ENCODE measurements around the gene KLHL34. TPM values are rescaled to one million over a fixed set of nuclear protein-coding genes. Genes with fewer than 3 reads are reported as not detected.

The KLHL34 gene
- total RNA-seq = 1 to 10 TPM; 1.3 to 1.6 TPM
- long read RNA-seq, transcript KLHL34-201 (1 exons, 3,641 nt) = major isoform, 5 of 5 reads
- long read RNA-seq, partial matches to known transcripts = 0 of 5 reads
- long read RNA-seq, other reads (novel, unspliced or antisense) = 0 of 5 reads

DNA sequence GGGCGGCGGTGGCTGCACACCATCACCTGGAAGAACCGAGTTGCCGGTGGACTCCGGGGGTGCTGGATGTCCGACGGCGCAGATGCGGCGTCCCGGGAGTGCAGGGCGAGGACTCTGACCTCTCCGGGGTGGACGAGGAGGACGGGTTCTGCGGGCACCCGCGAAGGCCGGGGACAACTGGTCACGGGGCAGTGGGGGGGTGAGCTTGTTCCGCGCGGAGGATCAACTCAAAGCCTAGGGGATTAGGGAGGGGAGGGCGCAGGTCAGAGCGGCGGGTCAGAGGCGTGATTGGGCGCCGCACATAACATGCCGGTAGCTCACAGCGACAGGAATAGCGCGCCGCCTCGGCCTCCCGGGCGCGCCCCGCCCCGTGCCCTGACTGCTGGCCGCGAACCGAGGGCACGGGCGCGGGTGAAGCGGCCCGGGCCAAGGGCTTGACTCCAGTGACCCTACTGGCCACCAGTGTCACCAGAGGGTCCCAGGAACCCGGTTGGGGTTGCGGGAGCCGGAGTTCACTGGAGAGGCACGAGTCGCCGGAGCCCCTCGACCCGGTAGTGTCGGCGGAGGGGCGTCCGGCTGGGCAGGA is at the start of gene KLHL34:
KLHL34 (minus strand) TSS at position 179 of the 586 bp plus-strand sequence. CDS start 542 bp downstream, outside the sequence.
- ATAC-seq (peak; percentile 63 to 78), DNase-seq (no peak)
- intact Hi-C loops (cut with DNase I) = no loop called here

- DNase-seq = no peak
- ATAC-seq = no peak
- intact Hi-C loops (cut with DNase I) = no loop called here
These were observed 47.1 kb upstream of the KLHL34 start for GRCh38 chrX:21705225-21705624.

GRCh38 chrX:21702725-21703124 is 44.6 kb upstream of the KLHL34 start:
- intact Hi-C loops (cut with DNase I) = no loop called here
- DNase-seq (no peak), ATAC-seq (no peak)

DNA sequence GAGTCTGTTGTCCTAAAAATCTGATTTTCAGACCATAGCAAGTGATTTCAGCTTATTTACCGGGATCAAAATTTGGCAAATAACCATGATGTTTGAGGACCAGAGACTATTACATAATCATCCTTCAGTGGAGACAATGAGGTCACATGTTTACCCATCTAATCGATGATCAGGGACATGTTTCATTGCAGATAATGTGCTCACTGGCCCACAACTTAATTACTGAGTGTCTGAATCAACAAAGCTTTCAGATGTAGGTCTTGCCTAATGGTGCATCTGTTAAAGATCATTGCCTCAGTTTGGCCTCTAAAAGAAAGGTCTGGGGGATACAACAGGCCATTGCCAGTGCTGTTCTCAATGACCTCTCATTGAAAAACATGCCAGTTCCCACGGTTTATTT is 42.8 kb upstream of the KLHL34 start:
- ATAC-seq = no peak
- intact Hi-C loops (cut with DNase I) = no loop called here
- no peak for DNase-seq

DNA sequence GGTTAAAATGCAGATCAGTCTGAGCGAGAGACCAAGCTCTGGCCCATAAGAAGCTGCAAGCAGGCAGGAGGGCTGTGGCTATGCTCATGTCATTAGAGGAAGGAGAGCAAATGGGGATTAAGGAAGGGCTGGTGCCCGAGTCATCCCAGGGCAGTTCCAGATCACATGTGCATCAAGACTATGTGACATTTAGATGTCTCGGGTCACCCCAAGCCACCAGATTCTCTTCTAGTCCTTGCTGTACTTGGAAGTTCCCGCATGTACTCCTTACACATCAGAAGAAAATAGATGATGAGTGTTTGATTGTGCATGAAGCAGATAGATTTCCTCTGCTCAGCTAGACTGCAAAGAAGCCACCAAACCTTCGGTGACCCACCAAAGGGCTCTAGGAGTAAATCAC is 42.1 kb upstream of the KLHL34 start:
- intact Hi-C loops (cut with DNase I) = no loop called here
- DNase-seq (no peak), ATAC-seq (no peak)

DNA sequence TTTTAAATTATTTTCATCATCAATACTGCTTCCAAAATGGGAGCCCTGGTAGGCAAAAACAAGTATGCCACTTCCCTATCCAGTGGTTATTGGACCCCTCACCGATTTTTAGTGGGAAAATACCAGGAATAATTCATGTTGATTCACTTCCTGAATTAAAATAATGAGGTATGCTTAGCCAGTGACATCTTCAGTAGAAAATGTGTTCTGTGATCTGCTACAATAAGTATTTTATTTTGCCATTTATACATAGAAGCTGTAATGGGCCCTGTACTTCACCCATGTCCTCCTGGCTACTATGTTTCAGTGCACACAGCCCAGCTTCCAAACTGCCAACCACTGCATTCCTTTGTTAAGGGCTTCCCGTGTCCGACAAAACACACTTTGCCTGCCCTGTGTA is 41.0 kb upstream of the KLHL34 start:
- intact Hi-C loops (cut with DNase I) = no loop called here
- ATAC-seq = no peak
- DNase-seq = no peak

GRCh38 chrX:21698272-21698671 is 40.1 kb upstream of the KLHL34 start:
- ATAC-seq = no peak
- intact Hi-C loops (cut with DNase I) = no loop called here
- no peak for DNase-seq

DNA sequence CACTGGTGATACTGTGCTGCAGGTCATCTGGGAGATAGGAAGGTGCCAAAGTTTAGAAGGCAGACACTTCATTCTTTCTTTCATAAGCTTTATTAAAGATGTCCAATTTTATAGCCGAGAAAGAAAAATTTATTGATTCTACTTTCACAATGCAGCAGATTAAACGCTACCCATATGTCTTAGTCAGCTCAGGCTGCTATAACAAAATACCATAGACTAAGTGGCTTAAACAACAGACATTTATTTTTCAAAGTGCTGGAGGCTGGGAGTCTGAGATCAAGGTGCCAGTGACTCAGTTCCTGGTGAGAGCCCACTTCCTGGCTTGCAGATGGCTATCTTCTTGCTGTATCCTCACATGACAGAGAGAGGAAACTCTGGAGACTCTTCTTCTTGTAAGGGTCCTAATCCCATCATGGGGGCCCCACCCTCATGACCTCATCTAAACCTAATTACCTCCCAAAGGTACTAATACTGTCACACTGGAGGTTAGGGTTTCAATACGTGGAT is 33.4 kb upstream of the KLHL34 start:
- no peak for DNase-seq
- intact Hi-C loops (cut with DNase I) = no loop called here
- no peak for ATAC-seq

- intact Hi-C loops (cut with DNase I) = no loop called here
- ATAC-seq (no peak), DNase-seq (no peak)
These were observed 25.8 kb upstream of the KLHL34 start for GRCh38 chrX:21683941-21684340.

DNA sequence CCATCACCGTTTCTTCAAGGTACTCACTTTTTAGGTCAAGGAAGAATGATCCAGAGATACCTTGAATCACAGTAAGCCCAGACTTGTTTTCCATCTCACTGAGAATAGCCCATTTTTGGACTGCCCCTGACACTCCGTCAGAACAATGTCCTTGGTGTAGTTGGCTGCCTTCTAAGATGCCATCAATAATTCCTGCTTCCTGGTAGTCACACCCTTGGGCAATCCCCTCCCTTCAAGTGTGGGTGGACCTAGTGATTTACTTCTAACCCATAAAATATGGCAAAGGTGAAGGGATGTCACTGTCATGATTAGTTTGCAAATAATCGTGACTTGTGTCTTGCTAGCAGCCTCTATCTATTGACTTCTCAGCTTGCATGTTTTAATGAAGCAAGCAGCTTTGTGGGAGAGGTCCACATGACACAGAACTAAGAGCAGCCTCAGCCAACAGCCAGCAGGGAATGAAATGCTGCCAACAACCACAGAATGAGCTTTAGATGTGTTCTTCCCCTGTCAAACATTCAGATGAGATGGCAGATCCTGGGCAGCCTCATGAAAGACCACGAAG is 20.0 kb upstream of the KLHL34 start:
- ATAC-seq (no peak), DNase-seq (no peak)
- intact Hi-C loops (cut with DNase I) = no loop called here

DNA sequence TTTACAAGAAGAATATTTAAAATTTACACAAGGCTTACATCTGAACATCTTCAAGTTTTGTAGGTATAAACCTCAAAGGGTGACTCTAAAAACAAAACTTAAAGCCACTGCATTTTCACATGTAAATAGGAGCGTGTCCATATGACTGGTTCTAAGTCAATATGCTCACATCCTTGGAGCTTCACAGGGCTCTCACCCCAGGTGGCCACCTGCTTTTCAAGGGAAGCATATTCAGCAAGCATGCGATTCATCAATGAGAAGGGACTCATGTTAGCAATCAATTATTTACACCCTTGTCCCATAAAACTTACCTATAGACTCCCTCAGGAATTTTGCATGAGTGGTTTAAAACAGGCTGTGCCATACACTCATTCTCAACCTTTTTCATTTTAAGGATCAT is 17.8 kb upstream of the KLHL34 start:
- ATAC-seq (no peak), DNase-seq (no peak)
- intact Hi-C loops (cut with DNase I) = no loop called here

GRCh38 chrX:21674430-21675186 is 16.5 kb upstream of the KLHL34 start:
- DNase-seq (no peak), ATAC-seq (no peak)
- intact Hi-C loops (cut with DNase I) = no loop called here

GRCh38 chrX:21666679-21667078 is 8.5 kb upstream of the KLHL34 start:
- intact Hi-C loops (cut with DNase I) = no loop called here
- ATAC-seq = peak; percentile 51 to 60
- no peak for DNase-seq

DNA sequence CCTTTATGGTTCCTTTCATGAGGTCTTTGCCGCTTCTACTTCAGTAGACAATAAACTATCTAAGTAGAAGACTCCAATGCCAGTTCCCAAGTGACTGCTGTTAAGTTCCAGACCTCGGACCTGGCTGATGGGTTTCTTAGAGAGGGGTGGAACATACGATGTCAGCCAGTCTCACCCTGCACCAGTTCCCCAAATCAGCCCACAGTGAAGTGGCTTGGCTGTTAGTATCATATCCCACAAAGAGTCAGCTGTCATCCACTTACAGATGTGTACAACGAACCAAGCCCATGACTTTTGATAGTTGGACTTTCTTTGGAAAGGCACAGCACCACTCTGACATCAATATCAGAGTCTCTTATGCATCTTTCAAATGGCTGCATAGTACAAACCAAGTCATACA is 8.1 kb upstream of the KLHL34 start:
- ATAC-seq = peak in 1 of 2 donors; percentile 44
- intact Hi-C loops (cut with DNase I) = no loop called here
- DNase-seq = no peak

DNA sequence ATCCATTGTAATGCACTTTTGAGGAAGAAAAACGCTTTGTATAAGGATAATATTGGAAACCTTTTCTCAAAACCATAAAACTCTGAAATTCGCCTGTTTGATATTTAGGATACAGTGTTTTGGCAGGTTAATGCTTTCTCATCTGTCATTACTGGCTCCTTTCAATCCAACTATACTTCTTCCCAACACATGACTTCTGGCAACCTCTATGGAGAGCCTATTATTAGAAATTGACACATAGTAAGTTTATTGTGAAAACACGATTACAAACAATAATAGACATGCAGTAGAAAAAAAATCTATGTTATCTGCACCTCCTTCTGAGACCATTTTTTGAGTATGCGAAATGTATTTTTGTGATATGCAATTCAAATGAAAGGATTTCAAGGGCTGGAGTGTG is 4.6 kb upstream of the KLHL34 start:
- ATAC-seq = no peak
- intact Hi-C loops (cut with DNase I) = no loop called here
- no peak for DNase-seq

DNA sequence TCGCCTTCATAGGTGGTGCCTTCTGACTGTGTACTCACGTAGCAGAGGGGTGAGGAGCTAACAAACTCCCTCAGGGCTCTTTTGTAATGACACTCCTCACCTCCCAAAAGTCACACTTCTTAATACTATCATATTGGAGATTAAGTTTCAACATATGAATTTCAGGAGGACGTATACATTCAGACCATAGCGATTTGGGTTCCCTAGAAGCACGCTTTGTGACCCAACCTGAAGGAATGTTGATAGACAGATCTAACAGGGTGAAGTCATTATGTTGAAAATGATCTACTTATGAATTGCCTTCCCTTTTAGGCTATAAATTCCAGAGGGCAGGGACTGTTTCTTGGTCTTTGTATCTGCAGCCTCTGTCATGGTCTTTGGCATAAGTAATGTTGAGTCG is 3.2 kb upstream of the KLHL34 start:
- DNase-seq (no peak), ATAC-seq (no peak)
- intact Hi-C loops (cut with DNase I) = no loop called here

DNA sequence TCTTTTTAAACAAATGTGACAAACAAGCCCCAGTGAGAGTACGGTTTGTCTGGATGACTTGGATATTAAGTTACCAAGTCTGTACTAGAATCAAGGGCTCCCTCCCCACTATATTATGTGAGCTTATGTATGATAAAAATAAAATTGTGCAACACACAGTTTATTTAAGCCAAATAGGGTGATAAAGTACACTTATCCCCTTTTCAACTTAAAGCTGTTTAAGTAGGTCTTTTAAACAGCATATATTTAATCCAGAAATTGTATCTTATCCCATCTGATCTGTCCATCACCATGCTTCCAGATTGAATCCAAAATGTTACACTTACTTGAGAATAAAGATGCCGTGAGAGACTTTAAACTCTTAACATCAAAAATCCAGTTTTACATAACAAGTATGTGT is 2.0 kb upstream of the KLHL34 start:
- DNase-seq = no peak
- intact Hi-C loops (cut with DNase I) = no loop called here
- no peak for ATAC-seq

GRCh38 chrX:21659320-21659719 is 1.2 kb upstream of the KLHL34 start:
- intact Hi-C loops (cut with DNase I) = no loop called here
- ATAC-seq = no peak

DNA sequence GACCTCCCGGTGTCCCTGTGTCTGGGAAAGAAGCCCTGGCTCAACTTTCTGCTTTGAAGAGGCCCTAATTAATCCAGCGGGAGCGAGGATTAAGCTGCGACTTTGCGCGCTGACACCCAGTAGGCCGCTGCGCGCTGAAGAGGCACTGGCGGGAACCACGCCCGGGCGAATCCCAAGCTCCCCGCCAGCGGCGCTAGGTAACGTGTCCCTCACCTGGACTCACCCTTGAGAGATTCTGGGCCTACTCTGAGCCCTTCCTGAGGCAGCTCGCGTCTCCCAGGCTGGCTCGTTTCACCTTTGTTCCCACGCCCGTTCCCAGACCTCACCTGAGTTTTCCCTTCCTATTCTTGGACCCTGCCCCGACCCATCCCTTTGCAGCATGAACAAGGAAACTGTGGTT is 616 bp upstream of the KLHL34 start:
- intact Hi-C loops (cut with DNase I) = no loop called here
- DNase-seq = no peak
- peak in 1 of 2 donors; percentile 14 for ATAC-seq

More at GRCh38 chrX:21659320-21659719, 1.2 kb upstream of the KLHL34 start:
- DNase-seq = no peak
